Activated CD8-positive, alpha-beta T cell treated with anti-CD3 and anti-CD28 coated beads, Interleukin-2, amount 10 ng/mL, durations not matched to agents 7 days and 5 days (primary cell): ENCODE measurements around the gene FFAR4. TPM values are rescaled to one million over a fixed set of nuclear protein-coding genes. Genes with fewer than 3 reads are reported as not detected.

Experiments used
- total RNA-seq, 2 experiments: library from RNA; stranded (reverse); gene quantifications; one replicate each; pipeline ENCODE4 v1.2.3, GENCODE V29; 2021

Gene FFAR4
- total RNA-seq, 2 experiments from 2014 or later, result not detected

Other genes with a start within 250 kb of the FFAR4 start
- under 1 TPM; 0.37 to 0.39 TPM for gene MYOF, start 84.3 kb upstream of the FFAR4 start, total RNA-seq
- gene CEP55, start 70.1 kb upstream of the FFAR4 start, total RNA-seq, result 10 to 100 TPM; 81.1 TPM
- gene RBP4, start 34.6 kb downstream of the FFAR4 start, total RNA-seq, result not detected
- gene PDE6C, start 45.9 kb downstream of the FFAR4 start, total RNA-seq, result not detected
- gene FRA10AC1, start 135.9 kb downstream of the FFAR4 start, total RNA-seq, result 1 to 10 TPM; 5.4 to 6.0 TPM
- not detected for gene LGI1, start 191.3 kb downstream of the FFAR4 start, total RNA-seq